BE2C (cell line): ENCODE measurements around the gene SOWAHA.

ENCODE experiments used
- DNase-seq: peaks from one replicate; pipeline ENCODE4 v3.0.0-alpha.2; 2020
- H3K27me3 ChIP-seq: fragments of 250-450 bp; sonication (Bioruptor Pico); 2 replicates; pipeline ENCODE4 v1.5.1; 2020; ENCODE audit warnings: mild to moderate bottlenecking
- H3K36me3 ChIP-seq: fragments of 250-450 bp; sonication (Bioruptor Pico); 2 replicates; pipeline ENCODE4 v1.5.1; 2020; ENCODE audit warnings: mild to moderate bottlenecking
- H3K4me1 ChIP-seq: fragments of 250-450 bp; sonication (Bioruptor Pico); 2 replicates; pipeline ENCODE4 v1.5.1; 2020
- H3K4me3 ChIP-seq: 2 replicates; pipeline ENCODE4 v1.5.1; 2011; ENCODE audit warnings: low read depth, low read length
- H3K9me3 ChIP-seq: fragments of 250-450 bp; sonication (Bioruptor Pico); 2 replicates; pipeline ENCODE4 v1.5.1; 2020
- TF ChIP-seq, protein P1 (sequence below): IDR thresholded peaks from 2 replicates; pipeline ENCODE4 v1.5.1; 2012; ENCODE audit warnings: mild to moderate bottlenecking, low read depth, low read length

Gene SOWAHA

DNA sequence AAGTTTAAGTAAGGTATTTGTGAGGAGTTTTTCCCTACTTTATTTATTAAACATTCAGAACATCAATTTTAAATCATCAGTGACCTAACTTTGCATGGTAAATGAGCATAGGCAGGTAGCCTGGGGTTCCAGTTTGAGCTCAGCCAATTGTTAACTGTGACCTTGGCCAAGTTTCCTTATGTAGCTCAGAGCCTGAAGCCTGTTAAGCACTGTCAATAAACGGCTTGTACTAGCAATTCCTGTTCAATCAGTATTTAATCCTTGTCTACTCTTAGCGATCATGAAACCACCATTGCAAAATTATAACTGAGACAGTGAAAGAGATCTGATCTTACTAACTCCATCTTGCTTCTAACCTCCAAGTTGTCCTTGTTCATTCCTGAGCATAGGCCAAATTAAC lies 4.7 kb upstream of the SOWAHA start:
- TF ChIP-seq, protein P1, sequence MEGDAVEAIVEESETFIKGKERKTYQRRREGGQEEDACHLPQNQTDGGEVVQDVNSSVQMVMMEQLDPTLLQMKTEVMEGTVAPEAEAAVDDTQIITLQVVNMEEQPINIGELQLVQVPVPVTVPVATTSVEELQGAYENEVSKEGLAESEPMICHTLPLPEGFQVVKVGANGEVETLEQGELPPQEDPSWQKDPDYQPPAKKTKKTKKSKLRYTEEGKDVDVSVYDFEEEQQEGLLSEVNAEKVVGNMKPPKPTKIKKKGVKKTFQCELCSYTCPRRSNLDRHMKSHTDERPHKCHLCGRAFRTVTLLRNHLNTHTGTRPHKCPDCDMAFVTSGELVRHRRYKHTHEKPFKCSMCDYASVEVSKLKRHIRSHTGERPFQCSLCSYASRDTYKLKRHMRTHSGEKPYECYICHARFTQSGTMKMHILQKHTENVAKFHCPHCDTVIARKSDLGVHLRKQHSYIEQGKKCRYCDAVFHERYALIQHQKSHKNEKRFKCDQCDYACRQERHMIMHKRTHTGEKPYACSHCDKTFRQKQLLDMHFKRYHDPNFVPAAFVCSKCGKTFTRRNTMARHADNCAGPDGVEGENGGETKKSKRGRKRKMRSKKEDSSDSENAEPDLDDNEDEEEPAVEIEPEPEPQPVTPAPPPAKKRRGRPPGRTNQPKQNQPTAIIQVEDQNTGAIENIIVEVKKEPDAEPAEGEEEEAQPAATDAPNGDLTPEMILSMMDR = no peak

DNA sequence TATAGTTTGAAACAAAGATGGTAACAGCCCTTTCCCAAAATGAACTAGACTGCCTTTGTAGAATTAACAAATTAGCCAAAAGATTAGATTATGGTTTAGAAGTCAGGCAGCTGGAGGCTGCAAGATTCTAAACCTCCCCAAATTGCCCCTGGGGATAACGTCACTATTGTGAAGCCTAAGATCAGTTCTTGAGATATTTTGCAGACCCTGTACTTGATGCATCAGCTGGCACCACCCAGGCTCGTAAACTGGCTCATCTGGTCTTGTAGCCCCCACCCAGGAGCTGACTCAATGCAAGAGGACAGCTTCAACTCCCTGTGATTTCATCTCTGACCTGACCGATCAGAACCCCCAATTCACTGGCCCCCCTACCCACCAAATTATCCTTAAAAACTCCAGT lies 4.2 kb upstream of the SOWAHA start:
- peak; percentile 69 for DNase-seq
- Histone ChIP-seq H3K36me3 (no peaks in the 10 kb centered on the region), H3K4me1 (peaks cover 16% of the 10 kb centered on the region), H3K4me3 (no peak overlapping the region), H3K27me3 (no peaks in the 10 kb centered on the region), H3K9me3 (peaks cover 2% of the 10 kb centered on the region; the same call in 1 of the 2 replicates)
- TF ChIP-seq, protein P1 = no peak

More for the DNA sequence above, 4.7 kb upstream of the SOWAHA start:
- DNase-seq = no peak
- H3K4me1 ChIP-seq = peaks cover 16% of the 10 kb centered on the region
- H3K9me3 ChIP-seq = no peaks in the 10 kb centered on the region
- H3K27me3 ChIP-seq = no peaks in the 10 kb centered on the region
- H3K4me3 ChIP-seq = no peak overlapping the region
- H3K36me3 ChIP-seq = no peaks in the 10 kb centered on the region

DNA sequence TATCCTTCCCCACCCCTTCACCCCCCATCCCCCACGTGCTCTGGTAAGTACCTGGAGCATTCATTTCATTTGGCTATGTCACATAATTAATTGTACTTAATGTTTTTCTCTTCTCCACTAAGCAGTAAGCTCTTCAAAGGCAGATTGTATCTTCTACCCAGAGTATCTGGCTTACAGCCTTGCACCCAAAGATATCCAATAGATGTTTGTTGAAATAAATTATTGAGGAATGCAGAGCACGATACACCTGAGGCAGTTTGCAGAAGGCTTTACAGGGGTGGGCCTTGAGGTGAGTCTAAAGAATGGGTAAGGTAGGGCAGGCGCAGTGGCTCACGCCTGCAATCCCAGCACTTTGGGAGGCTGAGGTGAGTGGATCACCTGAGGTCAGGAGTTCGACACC lies 2.5 kb upstream of the SOWAHA start:
- H3K27me3 ChIP-seq = no peaks in the 10 kb centered on the region
- no peaks in the 10 kb centered on the region for H3K36me3 ChIP-seq
- H3K4me1 ChIP-seq = peaks cover 16% of the 10 kb centered on the region
- TF ChIP-seq, protein P1 = no peak
- H3K9me3 ChIP-seq = peaks cover 3% of the 10 kb centered on the region; the same call in 1 of the 2 replicates
- no peak for DNase-seq
- H3K4me3 ChIP-seq = no peak overlapping the region

DNA sequence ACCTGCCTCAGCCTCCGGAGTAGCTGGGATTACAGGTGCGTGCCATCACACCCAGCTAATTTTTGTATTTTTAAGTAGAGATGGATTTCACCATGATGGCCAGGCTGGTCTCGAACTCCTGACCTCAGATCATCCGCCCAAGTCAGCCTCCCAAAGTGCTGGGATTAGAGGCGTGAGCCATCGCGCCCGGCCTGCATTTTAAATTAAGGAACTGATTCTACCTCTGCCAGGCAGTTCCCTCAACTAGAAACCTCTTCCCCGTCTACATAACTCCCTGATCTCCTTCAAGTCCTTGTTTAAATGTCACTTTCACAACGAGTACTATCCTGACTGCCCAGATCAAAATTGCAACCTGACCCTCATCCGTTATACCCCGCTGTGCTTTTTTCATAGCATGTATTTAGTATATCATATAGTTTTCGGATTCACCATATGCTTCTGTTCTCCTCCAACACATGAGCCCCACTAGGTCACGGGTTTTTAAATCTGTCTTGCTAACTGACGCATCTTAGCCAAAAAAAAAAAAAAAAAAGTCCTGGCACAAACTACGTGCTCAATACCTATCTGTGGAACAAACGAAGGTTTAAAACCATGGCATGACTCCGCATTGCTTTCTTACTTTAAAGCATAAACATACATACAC lies 858 bp upstream of the SOWAHA start:
- Histone ChIP-seq H3K27me3 (no peaks in the 10 kb centered on the region), H3K4me1 (peaks cover 16% of the 10 kb centered on the region), H3K36me3 (no peaks in the 10 kb centered on the region), H3K9me3 (peaks cover 3% of the 10 kb centered on the region; the same call in 1 of the 2 replicates), H3K4me3 (peak overlapping the region; percentile 58)
- DNase-seq = no peak
- TF ChIP-seq, protein P1 = no peak

DNA sequence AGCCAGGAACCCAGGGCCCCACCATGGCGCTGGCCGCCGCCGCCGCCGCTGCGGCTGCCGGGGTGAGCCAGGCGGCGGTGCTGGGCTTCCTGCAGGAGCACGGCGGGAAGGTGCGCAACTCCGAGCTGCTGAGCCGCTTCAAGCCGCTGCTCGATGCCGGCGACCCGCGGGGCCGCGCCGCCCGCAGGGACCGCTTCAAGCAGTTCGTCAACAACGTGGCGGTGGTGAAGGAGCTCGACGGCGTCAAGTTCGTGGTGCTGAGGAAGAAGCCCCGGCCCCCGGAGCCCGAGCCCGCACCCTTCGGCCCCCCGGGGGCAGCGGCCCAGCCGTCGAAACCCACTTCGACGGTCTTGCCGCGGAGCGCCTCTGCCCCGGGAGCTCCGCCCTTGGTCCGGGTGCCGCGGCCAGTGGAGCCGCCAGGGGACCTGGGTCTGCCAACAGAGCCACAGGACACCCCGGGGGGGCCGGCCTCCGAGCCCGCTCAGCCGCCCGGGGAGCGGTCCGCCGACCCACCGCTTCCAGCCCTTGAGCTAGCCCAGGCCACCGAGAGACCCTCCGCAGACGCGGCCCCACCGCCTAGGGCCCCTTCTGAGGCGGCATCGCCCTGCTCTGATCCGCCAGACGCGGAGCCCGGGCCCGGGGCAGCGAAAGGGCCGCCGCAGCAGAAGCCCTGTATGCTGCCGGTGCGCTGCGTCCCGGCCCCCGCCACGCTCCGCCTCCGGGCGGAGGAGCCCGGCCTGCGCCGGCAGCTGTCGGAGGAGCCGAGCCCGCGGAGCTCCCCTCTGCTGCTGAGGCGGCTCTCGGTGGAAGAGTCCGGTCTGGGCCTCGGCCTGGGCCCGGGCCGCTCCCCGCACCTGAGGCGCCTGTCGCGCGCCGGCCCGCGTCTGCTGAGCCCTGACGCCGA lies 749 bp downstream of the SOWAHA start:
- H3K4me1 ChIP-seq = peaks cover 4% of the 10 kb centered on the region
- H3K36me3 ChIP-seq = no peaks in the 10 kb centered on the region
- peaks cover 3% of the 10 kb centered on the region; the same call in 1 of the 2 replicates for H3K9me3 ChIP-seq
- peak overlapping the region; percentile 58 for H3K4me3 ChIP-seq
- TF ChIP-seq, protein P1 = no peak
- DNase-seq = peak; percentile 57
- no peaks in the 10 kb centered on the region for H3K27me3 ChIP-seq
